ENCODE measurements around the gene RS1. TPM values are rescaled to one million over a fixed set of nuclear protein-coding genes. Genes with fewer than 3 reads are reported as not detected.

Gene RS1
- polyA plus RNA-seq, 2 donors = not detected

DNA sequence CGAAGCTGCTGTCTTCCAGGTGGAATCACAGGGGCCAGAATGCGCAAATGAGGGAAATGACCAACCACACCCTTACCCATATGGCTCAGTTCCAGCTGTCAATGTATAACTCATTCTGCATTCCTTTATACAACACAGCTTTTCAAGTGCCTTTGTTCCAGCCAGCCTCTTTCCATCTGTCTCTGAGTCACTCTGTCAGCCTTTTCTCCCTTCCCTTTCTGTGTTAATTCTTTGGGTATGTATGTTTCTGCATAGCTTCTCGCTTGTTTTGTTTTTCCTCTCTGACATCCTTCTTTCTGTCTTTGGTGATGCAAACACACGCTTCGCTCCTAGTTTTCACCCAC is 54.5 kb downstream of the RS1 start:
- no peak overlapping the region for H3K4me3 ChIP-seq (ENCODE audit: low read depth in 1 of 2, low read length in 2 of 2)
- no peaks in the 10 kb centered on the region for H3K9me3 ChIP-seq (ENCODE audit: control insufficient read depth in 2 of 2, insufficient read depth in 1 of 2, low read depth in 1 of 2, low read length in 1 of 2)
- no peaks in the 10 kb centered on the region for H3K27me3 ChIP-seq (ENCODE audit: control insufficient read depth in 1 of 2, insufficient read depth in 2 of 2, low read length in 2 of 2)
- peaks cover 0 to 3% of the 10 kb centered on the region in 2 donors for H3K4me1 ChIP-seq (ENCODE audit: control insufficient read depth in 2 of 2, insufficient read depth in 2 of 2, low read length in 1 of 2)
- no peaks in the 10 kb centered on the region for H3K36me3 ChIP-seq (ENCODE audit: control insufficient read depth in 2 of 2, insufficient read depth in 2 of 2, low read length in 1 of 2)
- WGBS, 2 donors = 46 to 54% methylated on average over 5 of the region's 5 CpGs
- H3K27ac ChIP-seq (ENCODE audit: low read depth in 2 of 2, low read length in 1 of 2) = no peak overlapping the region

DNA sequence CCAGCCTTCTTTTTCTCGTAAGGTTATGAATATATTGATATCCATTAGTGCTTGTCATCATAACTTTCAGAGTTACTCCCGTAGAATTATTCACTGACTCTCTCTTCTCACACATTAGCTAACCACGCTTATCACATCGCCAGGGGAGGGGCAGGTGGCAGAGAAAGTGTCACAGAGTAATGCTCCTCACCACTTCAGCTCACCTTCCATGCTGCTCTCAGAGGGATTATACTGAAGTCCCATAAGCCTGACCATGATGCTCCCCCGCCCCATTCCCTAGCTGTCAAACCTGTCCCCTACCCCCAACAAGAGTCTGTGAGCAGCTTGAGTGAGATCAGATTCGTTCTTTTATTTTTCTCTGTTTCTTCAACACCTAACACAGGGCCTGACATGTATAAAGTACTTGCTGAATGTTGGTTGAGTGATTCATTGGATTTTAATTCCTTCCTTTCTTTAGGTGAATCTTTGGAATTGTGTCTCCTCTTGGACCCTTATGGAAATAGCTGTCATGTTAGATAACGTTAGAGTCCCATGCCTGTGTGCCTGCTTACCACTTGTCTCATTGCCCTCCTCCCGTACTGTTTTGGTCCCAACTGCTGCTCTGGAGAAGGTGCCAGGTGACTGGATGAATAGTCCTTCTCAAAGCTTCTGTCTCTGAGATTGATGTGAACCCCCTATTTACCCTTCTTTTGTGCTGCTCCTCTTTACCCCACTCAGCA is 55.1 kb downstream of the RS1 start:
- Histone ChIP-seq H3K27me3 (ENCODE audit: control insufficient read depth in 1 of 2, insufficient read depth in 2 of 2, low read length in 2 of 2) (no peaks in the 10 kb centered on the region), H3K27ac (ENCODE audit: low read depth in 2 of 2, low read length in 1 of 2) (no peak overlapping the region), H3K4me1 (ENCODE audit: control insufficient read depth in 2 of 2, insufficient read depth in 2 of 2, low read length in 1 of 2) (peaks cover 0 to 3% of the 10 kb centered on the region in 2 donors), H3K9me3 (ENCODE audit: control insufficient read depth in 2 of 2, insufficient read depth in 1 of 2, low read depth in 1 of 2, low read length in 1 of 2) (no peaks in the 10 kb centered on the region), H3K36me3 (ENCODE audit: control insufficient read depth in 2 of 2, insufficient read depth in 2 of 2, low read length in 1 of 2) (no peaks in the 10 kb centered on the region), H3K4me3 (ENCODE audit: low read depth in 1 of 2, low read length in 2 of 2) (no peak overlapping the region)
- WGBS, 2 donors = 72 to 79% methylated on average over 8 of the region's 8 CpGs

DNA sequence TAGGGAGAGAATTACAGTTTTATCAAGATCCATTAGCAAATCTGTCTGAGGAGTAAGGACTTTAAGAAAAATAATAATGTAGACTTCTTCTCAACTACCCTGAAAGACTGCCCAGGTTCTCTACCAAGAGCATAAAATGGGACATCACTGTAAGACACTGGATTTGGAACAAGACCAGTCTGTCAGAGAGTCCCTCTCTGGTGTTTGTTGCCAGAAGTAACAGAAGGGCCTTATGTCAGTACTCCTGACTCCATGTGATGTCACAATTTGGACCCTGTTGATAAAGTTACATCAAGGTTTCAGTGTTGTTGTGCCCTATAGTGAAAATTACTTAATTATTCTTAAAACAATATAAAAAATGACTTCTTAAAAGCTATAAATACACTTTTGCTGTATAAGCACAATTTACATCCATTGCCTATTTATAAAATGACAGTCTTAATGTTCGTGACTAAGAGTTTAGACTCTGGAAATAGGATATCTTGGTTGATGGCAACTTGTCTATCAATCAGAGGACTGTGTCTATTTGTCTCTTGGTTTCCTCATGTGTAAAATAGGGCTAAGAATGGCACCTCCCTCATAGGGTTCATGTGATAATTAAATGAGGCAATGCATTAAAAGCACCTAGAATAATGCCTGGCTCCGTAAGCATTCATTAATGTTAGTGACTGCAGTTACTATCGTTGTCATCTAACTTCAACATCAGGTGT is 57.8 kb downstream of the RS1 start:
- no peak overlapping the region for H3K4me3 ChIP-seq (ENCODE audit: low read depth in 1 of 2, low read length in 2 of 2)
- no peaks in the 10 kb centered on the region for H3K27me3 ChIP-seq (ENCODE audit: control insufficient read depth in 1 of 2, insufficient read depth in 2 of 2, low read length in 2 of 2)
- peaks cover 0 to 3% of the 10 kb centered on the region in 2 donors for H3K4me1 ChIP-seq (ENCODE audit: control insufficient read depth in 2 of 2, insufficient read depth in 2 of 2, low read length in 1 of 2)
- no peaks in the 10 kb centered on the region for H3K36me3 ChIP-seq (ENCODE audit: control insufficient read depth in 2 of 2, insufficient read depth in 2 of 2, low read length in 1 of 2)
- H3K9me3 ChIP-seq (ENCODE audit: control insufficient read depth in 2 of 2, insufficient read depth in 1 of 2, low read depth in 1 of 2, low read length in 1 of 2) = no peaks in the 10 kb centered on the region
- 85 to 97% methylated on average over 3 of the region's 3 CpGs for WGBS, 2 donors
- no peak overlapping the region for H3K27ac ChIP-seq (ENCODE audit: low read depth in 2 of 2, low read length in 1 of 2)

DNA sequence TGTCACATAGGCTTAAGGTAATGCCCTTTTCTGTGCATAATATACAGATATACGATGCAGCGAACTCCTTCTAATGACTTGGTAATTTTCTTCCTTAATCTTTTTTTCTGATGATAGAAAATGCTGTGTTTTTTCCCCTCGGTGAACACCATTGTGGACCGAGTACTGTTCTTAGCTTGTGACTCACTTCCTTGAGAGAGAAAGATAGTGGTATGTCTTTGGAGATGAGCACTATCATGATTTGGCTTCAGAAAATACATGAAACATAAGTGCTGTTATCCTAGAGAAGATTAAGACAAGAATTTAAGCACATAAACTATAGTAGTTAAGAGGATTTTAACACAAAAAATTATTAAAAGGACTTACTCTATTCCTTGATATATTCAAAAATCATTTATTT is 63.9 kb downstream of the RS1 start:
- H3K4me3 ChIP-seq (ENCODE audit: low read depth in 1 of 2, low read length in 2 of 2) = no peak overlapping the region
- no peaks in the 10 kb centered on the region for H3K4me1 ChIP-seq (ENCODE audit: control insufficient read depth in 2 of 2, insufficient read depth in 2 of 2, low read length in 1 of 2)
- 82 to 85% methylated on average over 4 of the region's 4 CpGs for WGBS, 2 donors
- H3K36me3 ChIP-seq (ENCODE audit: control insufficient read depth in 2 of 2, insufficient read depth in 2 of 2, low read length in 1 of 2) = peaks cover 0 to 5% of the 10 kb centered on the region in 2 donors
- H3K9me3 ChIP-seq (ENCODE audit: control insufficient read depth in 2 of 2, insufficient read depth in 1 of 2, low read depth in 1 of 2, low read length in 1 of 2) = no peaks in the 10 kb centered on the region
- H3K27ac ChIP-seq (ENCODE audit: low read depth in 2 of 2, low read length in 1 of 2) = no peak overlapping the region
- H3K27me3 ChIP-seq (ENCODE audit: control insufficient read depth in 1 of 2, insufficient read depth in 2 of 2, low read length in 2 of 2) = no peaks in the 10 kb centered on the region

DNA sequence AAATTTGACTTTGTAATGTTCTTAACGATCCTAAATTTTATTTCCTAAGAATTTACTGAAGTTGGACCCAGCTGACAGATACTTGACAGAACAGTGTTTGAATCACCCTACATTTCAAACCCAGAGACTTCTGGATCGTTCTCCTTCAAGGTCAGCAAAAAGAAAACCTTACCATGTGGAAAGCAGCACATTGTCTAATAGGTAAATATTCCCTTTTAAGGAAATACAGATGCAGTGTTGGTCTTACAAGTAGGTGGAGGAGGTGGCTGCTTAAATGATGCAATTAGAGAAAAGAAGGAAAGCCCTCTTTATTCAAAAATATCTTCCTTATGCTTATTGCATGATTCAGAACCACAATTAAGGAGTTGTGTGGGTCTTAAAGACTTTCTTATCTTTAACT is 73.5 kb downstream of the RS1 start:
- H3K27ac ChIP-seq (ENCODE audit: low read depth in 2 of 2, low read length in 1 of 2) = no peak overlapping the region
- H3K27me3 ChIP-seq (ENCODE audit: control insufficient read depth in 1 of 2, insufficient read depth in 2 of 2, low read length in 2 of 2) = no peaks in the 10 kb centered on the region
- H3K4me3 ChIP-seq (ENCODE audit: low read depth in 1 of 2, low read length in 2 of 2) = no peak overlapping the region
- H3K4me1 ChIP-seq (ENCODE audit: control insufficient read depth in 2 of 2, insufficient read depth in 2 of 2, low read length in 1 of 2) = no peaks in the 10 kb centered on the region
- WGBS, 2 donors = 70 to 75% methylated on average over 2 of the region's 2 CpGs
- H3K9me3 ChIP-seq (ENCODE audit: control insufficient read depth in 2 of 2, insufficient read depth in 1 of 2, low read depth in 1 of 2, low read length in 1 of 2) = no peaks in the 10 kb centered on the region
- H3K36me3 ChIP-seq (ENCODE audit: control insufficient read depth in 2 of 2, insufficient read depth in 2 of 2, low read length in 1 of 2) = no peaks in the 10 kb centered on the region

DNA sequence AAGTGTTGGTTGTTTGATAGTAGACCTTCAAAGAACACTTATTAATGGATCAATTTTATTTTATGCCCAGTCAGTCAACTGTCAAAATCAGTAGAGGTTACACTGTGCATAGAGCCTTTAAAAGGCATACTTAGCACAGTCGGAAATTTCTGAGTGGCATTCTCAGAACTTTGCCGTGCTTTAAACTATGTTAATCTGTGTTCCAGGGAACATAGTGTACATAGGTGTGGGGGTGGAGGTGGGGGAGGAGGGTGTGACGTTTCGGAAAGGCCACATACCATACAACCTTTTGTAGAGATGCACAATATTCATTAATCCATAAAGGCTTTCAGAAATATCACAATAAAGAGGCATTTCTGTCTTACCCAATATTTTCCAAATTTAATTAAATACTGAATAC is 75.8 kb downstream of the RS1 start:
- no peak overlapping the region for H3K27ac ChIP-seq (ENCODE audit: low read depth in 2 of 2, low read length in 1 of 2)
- WGBS, 2 donors = 63 to 82% methylated on average over 4 of the region's 4 CpGs
- H3K9me3 ChIP-seq (ENCODE audit: control insufficient read depth in 2 of 2, insufficient read depth in 1 of 2, low read depth in 1 of 2, low read length in 1 of 2) = no peaks in the 10 kb centered on the region
- H3K27me3 ChIP-seq (ENCODE audit: control insufficient read depth in 1 of 2, insufficient read depth in 2 of 2, low read length in 2 of 2) = no peaks in the 10 kb centered on the region
- H3K36me3 ChIP-seq (ENCODE audit: control insufficient read depth in 2 of 2, insufficient read depth in 2 of 2, low read length in 1 of 2) = no peaks in the 10 kb centered on the region
- H3K4me1 ChIP-seq (ENCODE audit: control insufficient read depth in 2 of 2, insufficient read depth in 2 of 2, low read length in 1 of 2) = no peaks in the 10 kb centered on the region
- H3K4me3 ChIP-seq (ENCODE audit: low read depth in 1 of 2, low read length in 2 of 2) = no peak overlapping the region

DNA sequence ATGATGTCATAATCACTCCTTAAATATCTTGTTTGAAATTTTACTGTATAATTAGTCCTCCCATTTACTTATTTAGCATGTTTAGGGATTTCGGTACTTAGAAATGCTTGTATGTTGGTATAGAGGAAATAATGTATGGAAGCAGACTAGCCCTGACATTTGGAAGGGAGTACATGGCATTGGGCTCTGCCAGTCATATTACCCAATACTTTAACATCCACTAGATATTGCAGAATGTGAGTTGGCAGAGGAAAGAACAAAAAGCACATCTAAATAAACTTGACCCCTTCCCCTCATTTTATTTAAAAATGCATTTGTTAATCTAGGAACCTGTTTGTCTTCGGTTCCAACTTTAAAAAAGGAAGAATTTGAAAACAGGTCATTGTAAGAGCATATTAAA is 77.8 kb downstream of the RS1 start:
- WGBS, 2 donors = 91 to 97% methylated on average over 2 of the region's 2 CpGs
- Histone ChIP-seq H3K27ac (ENCODE audit: low read depth in 2 of 2, low read length in 1 of 2) (no peak overlapping the region), H3K9me3 (ENCODE audit: control insufficient read depth in 2 of 2, insufficient read depth in 1 of 2, low read depth in 1 of 2, low read length in 1 of 2) (no peaks in the 10 kb centered on the region)

DNA sequence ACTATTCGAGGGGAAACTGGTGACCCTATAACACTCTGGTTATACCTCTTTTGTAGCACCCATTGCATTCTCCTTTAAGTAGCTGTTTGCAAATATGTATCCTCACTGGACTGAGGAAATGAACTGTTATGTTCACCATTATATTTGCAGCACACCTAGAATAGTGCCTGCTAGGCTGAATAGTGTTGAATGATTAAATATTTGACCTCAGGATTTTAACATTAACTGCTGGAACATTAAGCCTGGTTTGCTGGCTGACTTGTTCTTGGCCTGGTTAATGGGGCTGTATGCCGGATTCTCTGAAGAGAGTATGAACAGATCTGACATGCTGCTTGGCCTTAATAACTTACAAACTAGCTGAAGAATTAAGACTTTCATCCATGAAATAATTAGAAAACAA is 80.1 kb downstream of the RS1 start:
- Histone ChIP-seq H3K4me1 (ENCODE audit: control insufficient read depth in 2 of 2, insufficient read depth in 2 of 2, low read length in 1 of 2) (no peaks in the 10 kb centered on the region), H3K4me3 (ENCODE audit: low read depth in 1 of 2, low read length in 2 of 2) (no peak overlapping the region), H3K9me3 (ENCODE audit: control insufficient read depth in 2 of 2, insufficient read depth in 1 of 2, low read depth in 1 of 2, low read length in 1 of 2) (no peaks in the 10 kb centered on the region), H3K27me3 (ENCODE audit: control insufficient read depth in 1 of 2, insufficient read depth in 2 of 2, low read length in 2 of 2) (no peaks in the 10 kb centered on the region), H3K27ac (ENCODE audit: low read depth in 2 of 2, low read length in 1 of 2) (no peak overlapping the region), H3K36me3 (ENCODE audit: control insufficient read depth in 2 of 2, insufficient read depth in 2 of 2, low read length in 1 of 2) (no peaks in the 10 kb centered on the region)
- 89 to 94% methylated on average over 2 of the region's 2 CpGs for WGBS, 2 donors

More for the DNA sequence above, 77.8 kb downstream of the RS1 start:
- H3K27me3 ChIP-seq (ENCODE audit: control insufficient read depth in 1 of 2, insufficient read depth in 2 of 2, low read length in 2 of 2) = no peaks in the 10 kb centered on the region
- H3K4me1 ChIP-seq (ENCODE audit: control insufficient read depth in 2 of 2, insufficient read depth in 2 of 2, low read length in 1 of 2) = no peaks in the 10 kb centered on the region
- H3K36me3 ChIP-seq (ENCODE audit: control insufficient read depth in 2 of 2, insufficient read depth in 2 of 2, low read length in 1 of 2) = no peaks in the 10 kb centered on the region
- H3K4me3 ChIP-seq (ENCODE audit: low read depth in 1 of 2, low read length in 2 of 2) = no peak overlapping the region
